ENCODE results near the gene NAA15.
A peak's percentile ranks its signal among the peaks of the same experiment; 100 is the strongest.

NAA15 gene

DNA sequence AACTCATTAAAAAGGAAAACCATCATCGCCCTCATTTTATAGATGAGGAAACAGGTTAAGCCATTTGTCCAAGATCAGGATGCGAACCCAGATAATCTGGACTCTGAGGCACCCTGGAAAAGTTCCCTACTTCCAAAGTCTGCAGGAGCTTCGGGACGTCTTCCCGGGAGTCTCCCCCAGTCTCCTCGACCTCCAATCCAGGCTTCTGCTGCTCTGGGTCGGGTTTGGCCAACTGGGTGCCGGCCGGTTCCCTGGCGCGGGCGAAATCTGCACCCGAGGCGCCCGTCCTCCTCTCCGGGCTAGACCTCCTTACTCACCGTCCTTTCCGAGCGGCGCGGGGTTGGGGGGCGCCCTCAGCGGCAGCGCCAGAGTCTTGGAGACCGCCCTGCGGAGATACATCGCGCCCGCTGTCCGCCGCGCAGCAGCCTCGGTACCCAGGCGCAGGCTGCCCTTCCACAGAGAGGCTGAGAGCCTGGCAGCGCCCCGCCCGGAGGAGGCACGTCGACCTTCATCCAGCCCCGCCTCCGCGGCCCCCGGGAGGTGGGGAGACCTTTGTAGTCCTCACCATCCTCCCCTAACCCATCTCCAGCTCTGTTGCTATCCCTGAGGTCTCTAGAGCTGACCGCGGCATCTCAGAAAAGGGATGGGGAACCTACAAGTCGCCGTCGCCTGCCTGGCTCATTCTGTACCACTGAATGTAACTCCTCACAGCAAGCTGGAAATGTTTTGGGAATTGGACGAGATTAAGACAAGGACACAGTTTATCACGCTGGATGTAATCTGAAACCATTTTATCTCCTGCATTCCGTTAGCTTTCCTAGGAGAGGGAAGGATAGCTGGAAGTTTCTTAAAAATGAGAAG lies 21.3 kb upstream of the NAA15 start, which contains the start of gene MGARP:
Gene MGARP (minus strand): TSS at position 466 of the 861 bp plus-strand sequence. CDS start 67 bp downstream, at position 399.
- H3K4me1 Mint-ChIP-seq (ENCODE audit: low read depth): peaks cover 9% of the 10 kb centered on the region
- H3K27ac Mint-ChIP-seq: no peak within 1 kb of the TSS
- H3K27me3 Mint-ChIP-seq: peaks cover 57% of the 10 kb centered on the region
- peaks cover 5% of the 10 kb centered on the region for H3K9me3 Mint-ChIP-seq
- H3K36me3 Mint-ChIP-seq (ENCODE audit: low read depth): peaks cover 12% of the 10 kb centered on the region
- peak within 1 kb of the TSS; percentile 78 for H3K4me3 Mint-ChIP-seq

DNA sequence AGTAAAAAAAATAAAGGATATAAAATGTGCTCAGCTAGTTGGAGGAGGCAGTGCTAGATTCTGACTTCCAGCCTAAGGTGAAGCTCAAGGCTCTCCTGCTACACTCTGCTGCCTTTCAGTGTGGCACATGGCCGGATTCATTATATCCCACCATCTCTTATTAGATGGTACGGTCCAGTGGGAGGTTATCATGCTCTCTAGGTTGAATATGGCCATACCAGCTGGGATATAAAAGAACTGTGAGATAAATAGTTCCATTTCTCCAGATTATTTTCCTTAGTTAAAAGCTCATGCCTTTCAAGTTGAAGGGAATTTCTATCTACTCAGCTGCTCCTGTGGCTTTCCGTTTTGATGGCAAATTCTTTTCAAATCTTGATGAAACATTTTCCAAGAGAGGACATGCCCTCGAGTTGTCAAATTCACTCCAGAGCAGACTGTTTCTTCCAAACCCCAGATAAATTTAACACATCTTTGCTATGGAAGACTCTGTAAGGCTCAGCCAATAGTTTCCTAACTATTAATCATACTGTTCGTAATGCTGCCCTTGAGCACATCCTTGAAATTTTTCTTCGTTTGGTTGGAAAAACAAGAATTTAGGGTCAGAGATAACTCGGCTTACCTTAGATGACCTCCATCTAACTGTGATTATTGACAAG lies 19.1 kb upstream of the NAA15 start:
- peaks cover 10% of the 10 kb centered on the region for H3K9me3 Mint-ChIP-seq
- no peak overlapping the region for H3K4me3 Mint-ChIP-seq
- H3K27ac Mint-ChIP-seq: no peak overlapping the region
- peaks cover 17% of the 10 kb centered on the region for H3K36me3 Mint-ChIP-seq (ENCODE audit: low read depth)
- H3K27me3 Mint-ChIP-seq: peaks cover 42% of the 10 kb centered on the region
- H3K4me1 Mint-ChIP-seq (ENCODE audit: low read depth): peaks cover 9% of the 10 kb centered on the region

DNA sequence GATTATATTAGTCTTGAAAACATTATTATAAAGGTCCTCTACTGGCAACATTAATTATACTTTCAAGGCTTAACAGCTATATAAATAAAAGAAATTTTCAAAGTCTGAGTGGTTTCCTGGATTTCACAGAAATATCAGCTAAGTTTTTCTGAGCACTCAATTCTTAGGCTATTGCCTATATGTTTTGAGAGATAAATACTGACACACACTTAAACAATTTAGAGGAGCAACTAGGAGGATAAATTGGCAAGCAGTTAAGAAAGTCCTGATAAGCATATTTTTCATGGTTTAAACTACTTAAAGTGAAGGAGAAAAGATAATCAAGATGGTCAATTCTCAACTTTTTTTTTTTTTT lies 18.6 kb upstream of the NAA15 start:
- H3K4me1 Mint-ChIP-seq (ENCODE audit: low read depth): peaks cover 9% of the 10 kb centered on the region

DNA sequence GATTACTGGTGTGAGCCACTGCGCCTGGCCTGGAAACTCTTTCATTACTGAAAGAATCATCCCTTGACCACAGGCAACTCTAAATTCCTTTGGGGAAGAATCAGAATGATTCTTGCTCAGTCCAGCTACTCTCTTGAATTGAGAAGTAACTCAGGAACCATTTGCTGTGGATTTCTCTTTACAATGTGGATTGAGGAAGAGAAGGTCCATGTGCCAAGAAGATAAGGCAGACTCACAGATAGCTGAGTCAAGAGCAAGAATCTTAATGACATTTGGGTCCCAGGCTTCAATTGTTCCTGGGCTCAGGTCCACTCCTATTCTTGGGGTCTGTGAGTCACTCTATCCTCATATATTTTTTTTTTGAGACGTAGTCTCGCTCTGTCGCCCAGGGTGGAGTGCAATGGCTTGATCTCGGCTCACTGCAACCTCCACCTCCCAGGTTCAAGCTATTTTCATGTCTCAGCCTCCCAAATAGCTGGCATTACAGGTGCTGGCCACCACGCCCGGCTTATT lies 15.1 kb upstream of the NAA15 start:
- peaks cover 39% of the 10 kb centered on the region for H3K36me3 Mint-ChIP-seq (ENCODE audit: low read depth)
- H3K9me3 Mint-ChIP-seq: peaks cover 10% of the 10 kb centered on the region
- no peaks in the 10 kb centered on the region for H3K4me1 Mint-ChIP-seq (ENCODE audit: low read depth)
- no peak overlapping the region for H3K4me3 Mint-ChIP-seq
- peaks cover 3% of the 10 kb centered on the region for H3K27me3 Mint-ChIP-seq
- no peak overlapping the region for H3K27ac Mint-ChIP-seq

More for the DNA sequence above, 18.6 kb upstream of the NAA15 start:
- H3K27me3 Mint-ChIP-seq: peaks cover 37% of the 10 kb centered on the region
- peaks cover 17% of the 10 kb centered on the region for H3K36me3 Mint-ChIP-seq (ENCODE audit: low read depth)
- H3K9me3 Mint-ChIP-seq: peaks cover 10% of the 10 kb centered on the region
- no peak overlapping the region for H3K27ac Mint-ChIP-seq
- no peak overlapping the region for H3K4me3 Mint-ChIP-seq

DNA sequence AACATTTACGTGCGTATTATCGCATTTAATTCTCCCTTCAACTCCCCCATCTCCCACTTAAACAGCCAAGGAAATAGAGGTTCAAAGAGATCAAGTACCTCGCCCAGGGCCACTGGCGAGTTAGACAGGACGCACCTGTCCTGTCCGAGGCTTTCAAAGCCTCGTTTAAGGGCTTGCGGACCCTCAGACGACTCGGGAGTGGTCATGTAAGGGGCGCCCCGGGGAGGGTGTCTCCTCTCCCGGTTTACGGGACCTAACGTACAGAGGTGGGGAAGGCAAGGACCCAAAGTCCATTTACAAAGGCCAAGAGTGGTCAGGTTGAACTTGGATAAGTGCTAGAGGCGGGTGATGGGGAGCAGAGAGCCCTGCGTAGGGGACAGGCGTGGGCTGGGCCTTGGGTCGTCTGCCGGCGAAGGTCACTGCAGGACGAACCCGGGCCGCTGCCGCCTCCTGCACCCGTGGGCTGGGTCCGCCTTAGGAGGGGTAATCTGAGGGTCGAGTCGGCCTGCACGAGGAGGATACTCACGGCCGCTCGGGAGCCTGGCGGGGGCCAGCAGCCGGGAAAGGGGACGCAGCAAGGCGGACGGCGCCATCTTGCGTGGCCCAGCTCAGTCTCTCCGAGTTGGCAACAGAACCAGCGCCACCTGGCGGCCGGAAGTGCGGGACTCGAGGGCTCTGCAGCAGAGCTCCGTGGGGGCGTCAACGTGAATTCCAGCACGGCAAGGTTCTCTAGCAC lies 5.9 kb upstream of the NAA15 start:
- peaks cover 28% of the 10 kb centered on the region for H3K36me3 Mint-ChIP-seq (ENCODE audit: low read depth)
- peaks cover 48% of the 10 kb centered on the region for H3K4me1 Mint-ChIP-seq (ENCODE audit: low read depth)
- H3K4me3 Mint-ChIP-seq: peak overlapping the region; percentile 96
- peak overlapping the region; percentile 99 for H3K27ac Mint-ChIP-seq
- no peaks in the 10 kb centered on the region for H3K27me3 Mint-ChIP-seq
- H3K9me3 Mint-ChIP-seq: no peaks in the 10 kb centered on the region

DNA sequence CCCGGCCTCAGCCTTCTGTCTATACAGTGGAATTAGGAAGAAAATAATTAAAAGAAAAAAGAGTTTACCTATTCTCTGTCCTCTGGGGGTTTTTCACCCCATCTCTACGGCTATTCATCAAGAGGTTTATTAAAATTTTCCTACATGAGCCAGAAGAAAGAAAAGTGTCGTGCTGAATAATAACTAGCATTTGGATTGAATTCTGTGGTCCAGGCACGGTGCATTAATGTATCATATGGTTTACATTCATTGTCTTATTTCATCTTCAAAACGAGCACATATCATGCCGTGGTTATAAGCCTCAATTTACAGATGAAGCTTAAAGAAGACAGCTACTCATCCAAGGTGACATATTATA lies 5.4 kb upstream of the NAA15 start:
- peaks cover 53% of the 10 kb centered on the region for H3K4me1 Mint-ChIP-seq (ENCODE audit: low read depth)
- H3K36me3 Mint-ChIP-seq (ENCODE audit: low read depth): peaks cover 27% of the 10 kb centered on the region
- peak overlapping the region; percentile 99 for H3K27ac Mint-ChIP-seq
- peak overlapping the region; percentile 96 for H3K4me3 Mint-ChIP-seq
- no peaks in the 10 kb centered on the region for H3K27me3 Mint-ChIP-seq
- H3K9me3 Mint-ChIP-seq: no peaks in the 10 kb centered on the region

DNA sequence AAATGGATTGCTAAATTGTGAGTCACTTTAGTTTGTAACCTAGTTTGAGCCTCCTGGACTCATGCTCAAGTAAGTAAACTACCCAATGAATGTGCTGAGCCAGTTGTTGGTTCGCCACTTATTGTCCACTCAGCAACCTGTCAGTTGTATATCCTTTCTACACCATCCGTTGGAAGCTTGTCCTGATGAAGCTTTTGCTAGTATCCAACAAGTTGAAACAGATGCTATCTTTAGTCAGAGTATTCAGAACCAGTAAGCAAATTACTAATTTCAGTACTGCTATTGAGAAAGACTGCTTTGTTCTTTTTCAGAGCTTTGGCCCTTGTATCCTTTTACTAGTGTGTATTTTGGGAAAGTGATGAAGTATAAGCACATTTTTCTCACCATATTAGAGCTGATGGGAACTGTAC lies 4.3 kb upstream of the NAA15 start:
- Mint-ChIP-seq H3K36me3 (ENCODE audit: low read depth) (peaks cover 30% of the 10 kb centered on the region), H3K27me3 (no peaks in the 10 kb centered on the region), H3K4me1 (ENCODE audit: low read depth) (peaks cover 55% of the 10 kb centered on the region), H3K27ac (no peak overlapping the region), H3K9me3 (no peaks in the 10 kb centered on the region), H3K4me3 (no peak overlapping the region)

DNA sequence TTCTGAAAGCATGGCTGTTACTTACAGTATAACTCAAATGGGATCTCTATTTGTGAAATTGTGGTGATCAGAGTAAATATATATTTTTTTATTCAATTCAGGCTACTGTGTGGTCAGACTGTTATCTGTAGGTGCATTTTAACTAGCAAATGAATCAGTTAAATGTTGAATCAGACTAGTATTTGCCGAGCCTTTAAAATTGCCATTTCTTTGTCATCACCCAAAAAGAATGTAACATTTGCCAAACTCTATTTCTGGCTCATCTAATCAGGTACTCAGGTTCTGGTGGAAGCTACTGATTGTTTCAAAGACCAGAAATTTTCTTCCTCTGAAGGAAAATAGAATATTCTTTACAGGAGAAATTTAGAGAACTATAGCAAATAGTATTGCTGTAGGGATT lies 1.8 kb upstream of the NAA15 start:
- Mint-ChIP-seq H3K36me3 (ENCODE audit: low read depth) (peaks cover 33% of the 10 kb centered on the region), H3K4me3 (peak overlapping the region; percentile 99), H3K27ac (peak overlapping the region; percentile 100), H3K4me1 (ENCODE audit: low read depth) (peaks cover 61% of the 10 kb centered on the region), H3K27me3 (no peaks in the 10 kb centered on the region), H3K9me3 (no peaks in the 10 kb centered on the region)

DNA sequence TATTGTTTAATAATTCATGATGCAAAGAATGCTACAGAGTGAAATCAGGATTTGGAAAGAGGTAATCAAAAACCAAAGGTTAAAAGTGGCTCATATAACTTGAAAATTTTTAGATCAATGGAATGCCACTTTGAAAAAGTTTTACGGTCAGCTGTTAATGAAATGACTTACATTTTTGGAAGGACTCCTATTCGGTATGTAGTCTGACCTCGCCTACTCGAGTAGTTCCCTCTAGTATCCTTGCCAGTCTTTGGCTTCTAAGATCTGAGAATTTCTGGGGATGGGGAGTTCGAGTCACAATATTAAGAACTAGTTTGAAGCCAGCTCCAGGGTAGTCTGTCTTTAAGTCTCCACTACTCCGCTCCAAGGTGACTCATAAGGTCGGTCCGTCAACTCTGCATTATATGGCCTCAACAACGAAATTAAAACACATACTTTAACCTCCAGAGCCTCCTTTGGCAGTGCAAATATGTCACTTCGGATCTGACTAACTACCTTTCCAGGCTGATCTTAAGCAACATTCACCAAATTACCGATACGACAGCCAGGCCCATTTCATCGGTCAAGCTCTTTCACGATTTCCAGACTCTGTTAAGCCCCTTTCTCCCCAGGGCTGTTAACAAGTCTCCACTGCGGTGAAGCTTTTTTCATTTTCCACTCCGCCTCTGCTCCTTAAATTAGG lies 733 bp upstream of the NAA15 start:
- Mint-ChIP-seq H3K27me3 (no peaks in the 10 kb centered on the region), H3K9me3 (no peaks in the 10 kb centered on the region), H3K4me1 (ENCODE audit: low read depth) (peaks cover 66% of the 10 kb centered on the region), H3K4me3 (peak overlapping the region; percentile 99), H3K36me3 (ENCODE audit: low read depth) (peaks cover 36% of the 10 kb centered on the region), H3K27ac (peak overlapping the region; percentile 100)

DNA sequence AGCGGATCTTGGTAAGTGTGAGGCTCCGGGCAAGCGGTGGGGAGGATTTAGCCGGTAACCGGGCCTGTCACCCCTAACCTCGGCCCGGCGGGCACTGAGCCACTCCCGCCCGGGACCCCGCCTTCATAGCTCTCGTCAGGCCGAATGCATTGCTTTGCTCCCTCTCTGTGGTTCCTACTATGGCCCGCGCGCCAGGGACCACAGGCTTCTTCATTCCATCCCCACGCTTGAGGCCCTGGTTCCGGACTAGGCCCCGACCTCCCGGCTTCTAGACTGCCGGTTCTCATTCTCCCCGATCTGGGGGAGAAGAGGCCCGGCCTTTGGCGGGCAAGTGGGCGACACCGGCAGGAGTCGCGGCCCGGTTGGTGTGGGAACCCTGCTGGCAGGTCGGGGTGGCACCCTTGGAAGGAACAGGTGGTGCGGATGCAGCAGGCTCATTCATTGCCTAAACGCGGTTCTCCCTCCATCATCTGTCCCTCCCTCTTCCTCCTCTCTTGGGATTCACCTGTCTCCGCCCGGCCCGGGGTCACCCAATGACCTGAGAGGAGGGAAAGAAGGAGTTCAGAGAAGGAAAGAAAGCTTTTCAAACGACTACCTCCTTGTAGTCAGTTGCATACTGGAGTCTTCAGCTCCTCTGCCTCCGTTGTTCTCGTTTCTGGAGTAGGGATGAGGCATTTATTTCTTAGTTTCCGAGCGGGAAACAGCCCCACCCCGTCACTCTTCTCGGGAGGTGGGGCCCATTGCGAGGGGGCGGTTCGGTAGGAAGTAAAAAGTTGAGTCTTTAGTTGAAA lies 711 bp downstream of the NAA15 start, which contains the start of gene NDUFC1:
Gene NDUFC1 (minus strand): TSS at position 657 of the 791 bp plus-strand sequence. CDS start 6,679 bp downstream, outside the sequence.
- peaks cover 68% of the 10 kb centered on the region for H3K4me1 Mint-ChIP-seq (ENCODE audit: low read depth)

DNA sequence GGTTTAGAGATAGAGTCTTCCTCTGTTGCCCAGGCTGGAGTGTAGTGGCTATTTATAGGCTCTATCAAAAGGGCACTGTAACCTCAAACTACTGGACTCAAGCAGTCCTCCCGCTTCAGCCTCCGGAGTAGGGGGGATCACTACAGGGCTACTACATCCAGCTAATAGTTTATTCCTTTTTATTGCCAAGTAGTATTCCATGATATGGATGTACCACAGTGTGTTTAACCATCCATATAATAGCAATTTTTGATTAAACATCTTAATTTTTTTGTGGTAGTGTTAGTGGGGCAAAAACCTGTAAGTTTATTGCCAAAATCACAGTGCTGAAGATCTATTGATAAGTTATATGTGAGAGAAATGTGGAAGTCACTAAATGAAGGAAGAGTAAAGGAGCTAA lies 3.6 kb downstream of the NAA15 start:
- no peaks in the 10 kb centered on the region for H3K27me3 Mint-ChIP-seq
- no peak overlapping the region for H3K4me3 Mint-ChIP-seq
- H3K27ac Mint-ChIP-seq: peak overlapping the region; percentile 21
- peaks cover 62% of the 10 kb centered on the region for H3K36me3 Mint-ChIP-seq (ENCODE audit: low read depth)
- H3K4me1 Mint-ChIP-seq (ENCODE audit: low read depth): peaks cover 74% of the 10 kb centered on the region
- H3K9me3 Mint-ChIP-seq: no peaks in the 10 kb centered on the region

More for the DNA sequence above, 711 bp downstream of the NAA15 start, which contains the start of gene NDUFC1:
- no peaks in the 10 kb centered on the region for H3K27me3 Mint-ChIP-seq
- H3K4me3 Mint-ChIP-seq: peak within 1 kb of the TSS; percentile 99
- peaks cover 51% of the 10 kb centered on the region for H3K36me3 Mint-ChIP-seq (ENCODE audit: low read depth)
- peak within 1 kb of the TSS; percentile 100 for H3K27ac Mint-ChIP-seq
- H3K9me3 Mint-ChIP-seq: no peaks in the 10 kb centered on the region

DNA sequence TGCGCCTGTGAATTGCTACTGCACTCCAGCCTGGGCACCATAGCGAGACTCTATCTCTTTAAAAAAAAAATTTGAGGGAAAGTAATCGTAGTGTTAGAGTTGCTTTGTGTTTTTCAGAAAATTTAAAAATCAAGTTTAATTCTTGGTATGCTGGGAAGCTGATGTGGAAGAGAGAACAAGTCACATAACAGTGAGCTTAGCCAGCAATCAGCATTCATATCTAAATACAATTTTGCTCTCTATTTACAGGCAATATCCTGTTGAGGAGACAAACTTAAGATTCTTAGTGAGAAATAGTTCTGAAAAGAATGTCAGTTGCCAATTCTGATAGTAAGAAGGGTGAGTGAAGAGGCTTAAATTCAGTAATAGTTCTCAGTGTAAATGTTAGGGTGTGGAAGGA lies 10.6 kb downstream of the NAA15 start:
- H3K27me3 Mint-ChIP-seq: no peaks in the 10 kb centered on the region
- peak overlapping the region; percentile 34 for H3K27ac Mint-ChIP-seq
- H3K4me3 Mint-ChIP-seq: peak overlapping the region; percentile 6

DNA sequence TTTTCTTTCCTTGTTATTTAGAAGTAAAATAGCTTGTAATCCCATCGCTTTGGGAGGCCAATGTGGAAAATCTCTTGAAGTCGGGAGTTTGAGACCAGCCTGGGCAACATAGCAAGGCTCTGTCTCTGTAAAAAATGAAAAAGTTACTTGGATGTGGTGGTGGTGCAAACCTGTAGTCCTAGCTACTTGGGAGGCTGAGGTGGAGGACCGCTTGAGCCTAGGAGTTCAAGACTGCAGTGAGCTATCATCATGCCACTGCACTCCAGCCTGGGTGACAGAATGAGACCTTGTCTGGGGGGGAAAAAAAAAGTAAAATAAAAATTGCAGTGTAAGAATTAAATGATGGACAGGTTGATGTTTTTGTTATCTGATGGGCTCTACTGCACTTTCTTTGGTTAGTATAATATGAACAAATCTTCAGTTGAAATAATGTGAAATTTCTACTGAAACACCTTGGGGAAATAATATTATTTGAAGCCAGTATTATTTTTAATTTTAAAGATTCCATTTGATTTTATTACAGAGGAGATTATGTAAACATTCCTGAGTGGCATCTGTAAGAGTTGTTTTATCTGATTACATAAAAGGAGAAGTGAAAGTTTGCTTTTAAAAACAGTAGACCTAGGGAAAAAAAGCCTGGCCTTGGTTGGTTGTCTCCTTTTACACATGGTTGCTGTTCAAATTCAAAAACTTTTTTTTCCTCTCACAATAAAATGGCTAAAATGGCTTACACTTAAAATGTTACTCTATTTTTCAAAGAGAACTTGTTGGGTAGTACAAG lies 11.4 kb downstream of the NAA15 start:
- Mint-ChIP-seq H3K27ac (peak overlapping the region; percentile 63), H3K4me3 (no peak overlapping the region), H3K36me3 (ENCODE audit: low read depth) (peaks cover 36% of the 10 kb centered on the region), H3K4me1 (ENCODE audit: low read depth) (peaks cover 81% of the 10 kb centered on the region), H3K9me3 (no peaks in the 10 kb centered on the region), H3K27me3 (no peaks in the 10 kb centered on the region)

More for the DNA sequence above, 10.6 kb downstream of the NAA15 start:
- H3K36me3 Mint-ChIP-seq (ENCODE audit: low read depth): peaks cover 35% of the 10 kb centered on the region
- H3K9me3 Mint-ChIP-seq: no peaks in the 10 kb centered on the region
- peaks cover 82% of the 10 kb centered on the region for H3K4me1 Mint-ChIP-seq (ENCODE audit: low read depth)
